Measurements from ENCODE around the gene FGF3.

Gene FGF3

GRCh38 chr11:69842746-69843528, 23.7 kb upstream of the FGF3 start:
- no peaks in the 10 kb centered on the region for H3K9me3 ChIP-seq (ENCODE audit: control insufficient read depth in 2 of 2, low read length in 2 of 2)
- H3K27me3 ChIP-seq (ENCODE audit: control insufficient read depth in 1 of 2, insufficient read depth in 2 of 2, low read length in 2 of 2), result peaks cover 2 to 15% of the 10 kb centered on the region in 2 donors
- H3K36me3 ChIP-seq (ENCODE audit: control insufficient read depth in 2 of 2, insufficient read depth in 2 of 2, low read length in 2 of 2), result no peaks in the 10 kb centered on the region
- no peak overlapping the region for H3K4me3 ChIP-seq (ENCODE audit: low read length in 2 of 2)
- no peak overlapping the region for H3K9ac ChIP-seq (ENCODE audit: low read length in 2 of 2)
- no peak overlapping the region for H3K27ac ChIP-seq (ENCODE audit: low read length)
- no peaks in the 10 kb centered on the region for H3K4me1 ChIP-seq (ENCODE audit: control insufficient read depth, insufficient read depth, low read length)

GRCh38 chr11:69841859-69842698, 22.9 kb upstream of the FGF3 start:
- Histone ChIP-seq H3K4me3 (ENCODE audit: low read length in 2 of 2) (no peak overlapping the region), H3K4me1 (ENCODE audit: control insufficient read depth, insufficient read depth, low read length) (no peaks in the 10 kb centered on the region), H3K27me3 (ENCODE audit: control insufficient read depth in 1 of 2, insufficient read depth in 2 of 2, low read length in 2 of 2) (peaks cover 2 to 15% of the 10 kb centered on the region in 2 donors), H3K27ac (ENCODE audit: low read length) (no peak overlapping the region), H3K36me3 (ENCODE audit: control insufficient read depth in 2 of 2, insufficient read depth in 2 of 2, low read length in 2 of 2) (no peaks in the 10 kb centered on the region), H3K9me3 (ENCODE audit: control insufficient read depth in 2 of 2, low read length in 2 of 2) (no peaks in the 10 kb centered on the region), H3K9ac (ENCODE audit: low read length in 2 of 2) (no peak overlapping the region)

- H3K27ac ChIP-seq (ENCODE audit: low read length), result no peak overlapping the region
- H3K4me3 ChIP-seq (ENCODE audit: low read length in 2 of 2), result no peak overlapping the region
- H3K27me3 ChIP-seq (ENCODE audit: control insufficient read depth in 1 of 2, insufficient read depth in 2 of 2, low read length in 2 of 2), result peaks cover 2 to 15% of the 10 kb centered on the region in 2 donors
- H3K9ac ChIP-seq (ENCODE audit: low read length in 2 of 2), result no peak overlapping the region
- no peaks in the 10 kb centered on the region for H3K36me3 ChIP-seq (ENCODE audit: control insufficient read depth in 2 of 2, insufficient read depth in 2 of 2, low read length in 2 of 2)
- H3K9me3 ChIP-seq (ENCODE audit: control insufficient read depth in 2 of 2, low read length in 2 of 2), result no peaks in the 10 kb centered on the region
- no peaks in the 10 kb centered on the region for H3K4me1 ChIP-seq (ENCODE audit: control insufficient read depth, insufficient read depth, low read length)
Measured at GRCh38 chr11:69841170-69841858, 22.1 kb upstream of the FGF3 start.

- H3K9ac ChIP-seq (ENCODE audit: low read length in 2 of 2), result no peak overlapping the region
- no peaks in the 10 kb centered on the region for H3K9me3 ChIP-seq (ENCODE audit: control insufficient read depth in 2 of 2, low read length in 2 of 2)
- no peak overlapping the region for H3K27ac ChIP-seq (ENCODE audit: low read length)
- no peaks in the 10 kb centered on the region for H3K4me1 ChIP-seq (ENCODE audit: control insufficient read depth, insufficient read depth, low read length)
- H3K36me3 ChIP-seq (ENCODE audit: control insufficient read depth in 2 of 2, insufficient read depth in 2 of 2, low read length in 2 of 2), result no peaks in the 10 kb centered on the region
- no peak overlapping the region for H3K4me3 ChIP-seq (ENCODE audit: low read length in 2 of 2)
- H3K27me3 ChIP-seq (ENCODE audit: control insufficient read depth in 1 of 2, insufficient read depth in 2 of 2, low read length in 2 of 2), result peaks cover 2 to 15% of the 10 kb centered on the region in 2 donors
Measured at GRCh38 chr11:69840371-69841169, 21.4 kb upstream of the FGF3 start.

- H3K36me3 ChIP-seq (ENCODE audit: control insufficient read depth in 2 of 2, insufficient read depth in 2 of 2, low read length in 2 of 2), result no peaks in the 10 kb centered on the region
- no peaks in the 10 kb centered on the region for H3K9me3 ChIP-seq (ENCODE audit: control insufficient read depth in 2 of 2, low read length in 2 of 2)
- H3K27ac ChIP-seq (ENCODE audit: low read length), result no peak overlapping the region
- no peak overlapping the region for H3K9ac ChIP-seq (ENCODE audit: low read length in 2 of 2)
- H3K27me3 ChIP-seq (ENCODE audit: control insufficient read depth in 1 of 2, insufficient read depth in 2 of 2, low read length in 2 of 2), result peaks cover 8 to 19% of the 10 kb centered on the region in 2 donors
- no peaks in the 10 kb centered on the region for H3K4me1 ChIP-seq (ENCODE audit: control insufficient read depth, insufficient read depth, low read length)
- no peak overlapping the region for H3K4me3 ChIP-seq (ENCODE audit: low read length in 2 of 2)
Measured at GRCh38 chr11:69839516-69839915, 20.3 kb upstream of the FGF3 start.

- no peak overlapping the region for H3K4me3 ChIP-seq (ENCODE audit: low read length in 2 of 2)
- H3K4me1 ChIP-seq (ENCODE audit: control insufficient read depth, insufficient read depth, low read length), result no peaks in the 10 kb centered on the region
- no peaks in the 10 kb centered on the region for H3K9me3 ChIP-seq (ENCODE audit: control insufficient read depth in 2 of 2, low read length in 2 of 2)
- no peak overlapping the region for H3K9ac ChIP-seq (ENCODE audit: low read length in 2 of 2)
- peaks cover 19 to 21% of the 10 kb centered on the region in 2 donors for H3K27me3 ChIP-seq (ENCODE audit: control insufficient read depth in 1 of 2, insufficient read depth in 2 of 2, low read length in 2 of 2)
- H3K27ac ChIP-seq (ENCODE audit: low read length), result no peak overlapping the region
- no peaks in the 10 kb centered on the region for H3K36me3 ChIP-seq (ENCODE audit: control insufficient read depth in 2 of 2, insufficient read depth in 2 of 2, low read length in 2 of 2)
Measured at GRCh38 chr11:69837791-69838190, 18.6 kb upstream of the FGF3 start.

- Histone ChIP-seq H3K27me3 (ENCODE audit: control insufficient read depth in 1 of 2, insufficient read depth in 2 of 2, low read length in 2 of 2) (peaks cover 21 to 25% of the 10 kb centered on the region in 2 donors), H3K27ac (ENCODE audit: low read length) (no peak overlapping the region), H3K9me3 (ENCODE audit: control insufficient read depth in 2 of 2, low read length in 2 of 2) (no peaks in the 10 kb centered on the region), H3K36me3 (ENCODE audit: control insufficient read depth in 2 of 2, insufficient read depth in 2 of 2, low read length in 2 of 2) (no peaks in the 10 kb centered on the region), H3K9ac (ENCODE audit: low read length in 2 of 2) (no peak overlapping the region), H3K4me1 (ENCODE audit: control insufficient read depth, insufficient read depth, low read length) (no peaks in the 10 kb centered on the region), H3K4me3 (ENCODE audit: low read length in 2 of 2) (no peak overlapping the region)
Measured at GRCh38 chr11:69836401-69836800, 17.2 kb upstream of the FGF3 start.

GRCh38 chr11:69834811-69835800, 15.9 kb upstream of the FGF3 start:
- H3K27ac ChIP-seq (ENCODE audit: low read length), result no peak overlapping the region
- no peaks in the 10 kb centered on the region for H3K36me3 ChIP-seq (ENCODE audit: control insufficient read depth in 2 of 2, insufficient read depth in 2 of 2, low read length in 2 of 2)
- no peaks in the 10 kb centered on the region for H3K9me3 ChIP-seq (ENCODE audit: control insufficient read depth in 2 of 2, low read length in 2 of 2)
- H3K27me3 ChIP-seq (ENCODE audit: control insufficient read depth in 1 of 2, insufficient read depth in 2 of 2, low read length in 2 of 2), result peaks cover 16 to 25% of the 10 kb centered on the region in 2 donors
- no peaks in the 10 kb centered on the region for H3K4me1 ChIP-seq (ENCODE audit: control insufficient read depth, insufficient read depth, low read length)
- no peak overlapping the region for H3K4me3 ChIP-seq (ENCODE audit: low read length in 2 of 2)
- no peak overlapping the region for H3K9ac ChIP-seq (ENCODE audit: low read length in 2 of 2)

GRCh38 chr11:69834251-69834650, 15.0 kb upstream of the FGF3 start:
- Histone ChIP-seq H3K27ac (ENCODE audit: low read length) (no peak overlapping the region), H3K4me1 (ENCODE audit: control insufficient read depth, insufficient read depth, low read length) (no peaks in the 10 kb centered on the region), H3K4me3 (ENCODE audit: low read length in 2 of 2) (no peak overlapping the region), H3K9ac (ENCODE audit: low read length in 2 of 2) (no peak overlapping the region), H3K9me3 (ENCODE audit: control insufficient read depth in 2 of 2, low read length in 2 of 2) (no peaks in the 10 kb centered on the region), H3K36me3 (ENCODE audit: control insufficient read depth in 2 of 2, insufficient read depth in 2 of 2, low read length in 2 of 2) (no peaks in the 10 kb centered on the region), H3K27me3 (ENCODE audit: control insufficient read depth in 1 of 2, insufficient read depth in 2 of 2, low read length in 2 of 2) (peaks cover 11 to 25% of the 10 kb centered on the region in 2 donors)
